ENCODE measurements around the gene KRT75. TPM values are rescaled to one million over a fixed set of nuclear protein-coding genes. Genes with fewer than 3 reads are reported as not detected.

Gene KRT75
- total and polyA plus RNA-seq, 2 of the 4 experiments (the other 2 are of a cell fraction), result not detected

DNA sequence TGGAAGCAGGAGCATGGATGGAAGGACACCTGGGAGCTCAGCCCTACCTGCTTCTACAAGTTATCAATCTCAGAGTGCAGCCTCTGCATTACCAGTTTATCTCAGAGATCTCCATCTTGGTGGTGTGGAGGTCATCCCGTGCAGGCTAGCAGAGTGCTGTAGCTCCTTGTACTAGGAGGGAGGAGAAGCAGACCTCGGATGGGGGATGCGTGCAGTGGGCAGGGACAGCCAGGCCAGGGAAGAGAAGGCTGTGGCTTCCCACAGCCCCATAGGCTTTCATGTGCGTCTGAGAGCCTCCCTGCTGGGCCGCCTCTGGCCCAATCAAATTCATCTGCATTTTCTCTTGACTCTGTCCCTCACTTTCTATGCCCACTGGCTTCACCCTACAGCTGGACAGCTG is 19.2 kb downstream of the KRT75 start:
- H2AFZ ChIP-seq (replicated peaks; ENCODE audit: low read length, poor library complexity), result no peak overlapping the region
- dilution Hi-C loops (cut with HindIII; ENCODE audit: low sequenced_read_pairs, unreplicated experiment) (no loop called here), intact Hi-C loops (cut with micrococcal nuclease) (no loop called here), in situ Hi-C loops (cut with MboI; ENCODE audit: low sequenced_read_pairs) (no loop called here)
- H3K4me1 ChIP-seq (ENCODE audit: control insufficient read depth, insufficient read depth, low read length), result no peaks in the 10 kb centered on the region
- CTCF ChIA-PET, result no interaction called here
- no peaks in the 10 kb centered on the region for H4K20me1 ChIP-seq (ENCODE audit: insufficient read depth, low read length)
- no peak overlapping the region for H2BK5ac ChIP-seq (ENCODE audit: low read depth, low read length, poor library complexity, severe bottlenecking)
- ATAC-seq (ENCODE audit: low read depth) (no peak), DNase-seq (no peak)
- no peak overlapping the region for H3K4me3 ChIP-seq (ENCODE audit: insufficient read depth, low read depth, low read length)
- no peak overlapping the region for H2BK15ac ChIP-seq (ENCODE audit: low read depth, low read length)
- H3K27me3 ChIP-seq (ENCODE audit: control insufficient read depth, insufficient read depth, low read length), result peaks cover 3% of the 10 kb centered on the region; the same call in 1 of the 2 replicates
- no peak overlapping the region for H3K4me2 ChIP-seq (ENCODE audit: low read depth, low read length)
- WGBS, 2 experiments (ENCODE audit: extremely low coverage in 2 of 2, insufficient read length in 1 of 2), result 63% methylated on average over 2 of the region's 5 CpGs; no CpG with 5 or more reads in 1 of the 2 experiments
- no peak overlapping the region for H4K5ac ChIP-seq (ENCODE audit: low read depth, low read length)
- TF ChIP-seq MAFK (IDR thresholded peaks at IDR 0.05; ENCODE audit: low read depth, low read length), result no peak
- no peak for TF ChIP-seq CEBPB (IDR thresholded peaks at IDR 0.05; ENCODE audit: low read depth, low read length)
- TF ChIP-seq POLR2A (IDR thresholded peaks at IDR 0.05; ENCODE audit: low read depth, low read length), result no peak
- no peak for TF ChIP-seq FOS (IDR thresholded peaks at IDR 0.05; ENCODE audit: low read depth, low read length)
- no peak for TF ChIP-seq BHLHE40 (IDR thresholded peaks at IDR 0.05; ENCODE audit: low read depth, low read length)
- TF ChIP-seq, protein P1, sequence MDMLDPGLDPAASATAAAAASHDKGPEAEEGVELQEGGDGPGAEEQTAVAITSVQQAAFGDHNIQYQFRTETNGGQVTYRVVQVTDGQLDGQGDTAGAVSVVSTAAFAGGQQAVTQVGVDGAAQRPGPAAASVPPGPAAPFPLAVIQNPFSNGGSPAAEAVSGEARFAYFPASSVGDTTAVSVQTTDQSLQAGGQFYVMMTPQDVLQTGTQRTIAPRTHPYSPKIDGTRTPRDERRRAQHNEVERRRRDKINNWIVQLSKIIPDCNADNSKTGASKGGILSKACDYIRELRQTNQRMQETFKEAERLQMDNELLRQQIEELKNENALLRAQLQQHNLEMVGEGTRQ (IDR thresholded peaks at IDR 0.05; ENCODE audit: low read depth, low read length), result no peak
- TF ChIP-seq NFE2L2 (IDR thresholded peaks at IDR 0.05; ENCODE audit: low read depth, low read length), result no peak
- no peak overlapping the region for H3K14ac ChIP-seq (replicated peaks; ENCODE audit: low read depth, low read length)
- H4K91ac ChIP-seq (ENCODE audit: insufficient read depth, low read depth, low read length), result no peak overlapping the region
- H3K79me1 ChIP-seq (ENCODE audit: low read depth in 1 of 2, low read length in 2 of 2), result no peaks in the 10 kb centered on the region
- H4K8ac ChIP-seq (ENCODE audit: low read depth in 2 of 2, low read length in 2 of 2), result no peak overlapping the region
- no peak overlapping the region for H3K4ac ChIP-seq (ENCODE audit: low read depth, low read length)
- no TSS peak for BruUV-seq (replicated peaks)
- POLR2A ChIA-PET (ENCODE audit: unreplicated experiment), result no interaction called here
- no peak overlapping the region for H3K9ac ChIP-seq (ENCODE audit: low read depth, low read length)
- no peak overlapping the region for H3K56ac ChIP-seq (ENCODE audit: extremely low read depth, insufficient read depth, low read length)
- H3K23ac ChIP-seq (ENCODE audit: low read depth, low read length), result no peak overlapping the region
- no peak overlapping the region for H3K27ac ChIP-seq (ENCODE audit: insufficient read depth, low read length)
- peaks cover 6% of the 10 kb centered on the region; the same call in 1 of the 2 replicates for H3K9me1 ChIP-seq (ENCODE audit: insufficient read depth, low read length)
- H2AK9ac ChIP-seq (replicated peaks; ENCODE audit: low read depth, low read length, poor library complexity), result no peak overlapping the region
- H3K18ac ChIP-seq (ENCODE audit: low read depth, low read length), result no peak overlapping the region
- no peak overlapping the region for H2BK120ac ChIP-seq (ENCODE audit: low read depth, low read length)
- no peaks in the 10 kb centered on the region for H3K9me3 ChIP-seq (ENCODE audit: control insufficient read depth, insufficient read depth, low read length)
- H2BK20ac ChIP-seq (ENCODE audit: low read depth, low read length), result no peak overlapping the region
- no peaks in the 10 kb centered on the region for H3K36me3 ChIP-seq (ENCODE audit: control insufficient read depth, insufficient read depth, low read length)
- H2AK5ac ChIP-seq (ENCODE audit: low read depth, low read length), result no peak overlapping the region

Measured in IMR-90 (cell line).